GM23338 (cell line): ENCODE measurements around the gene C11orf91. TPM values are rescaled to one million over a fixed set of nuclear protein-coding genes. Genes with fewer than 3 reads are reported as not detected.

Experiments
- ATAC-seq: fragments of 200-7000 bp; cut with Tn5 transposase; 3 replicates; pipeline ENCODE4 v1.9.1; 2020
- DNase-seq: peaks from one replicate; pipeline ENCODE4 v3.0.0-alpha.2; 2015; ENCODE audit warnings: low spot score
- H2AFZ ChIP-seq: fragments of 200-600 bp; sonication (generic); 2 replicates; pipeline ENCODE4 v1.8.0; 2016; ENCODE audit warnings: antibody characterized with exemption, mild to moderate bottlenecking, moderate library complexity
- H3F3A ChIP-seq: fragments of 200-600 bp; sonication (generic); replicated peaks from 2 replicates; pipeline ENCODE4 v1.8.0; 2017; ENCODE audit warnings: antibody characterized with exemption, mixed run types, low read depth
- H3K27ac ChIP-seq: fragments of 200-600 bp; sonication (generic); 2 replicates; pipeline ENCODE4 v1.6.1; 2016; ENCODE audit warnings: low read depth
- H3K27me3 ChIP-seq: fragments of 200-600 bp; sonication (generic); 2 replicates; pipeline ENCODE4 v1.8.0; 2016; ENCODE audit warnings: mild to moderate bottlenecking, mixed run types, moderate library complexity; ENCODE audit not compliant: insufficient read depth
- H3K36me3 ChIP-seq: fragments of 200-600 bp; sonication (generic); 2 replicates; pipeline ENCODE4 v1.8.0; 2016; ENCODE audit warnings: mild to moderate bottlenecking; ENCODE audit not compliant: insufficient read depth
- H3K4me1 ChIP-seq: fragments of 200-600 bp; sonication (generic); 2 replicates; pipeline ENCODE4 v1.8.0; 2016; ENCODE audit warnings: mild to moderate bottlenecking, moderate library complexity; ENCODE audit not compliant: insufficient read depth
- H3K4me2 ChIP-seq: fragments of 200-600 bp; sonication (generic); 2 replicates; pipeline ENCODE4 v1.7.1; 2017; ENCODE audit warnings: mixed run types
- H3K4me3 ChIP-seq: fragments of 200-600 bp; sonication (generic); 2 replicates; pipeline ENCODE4 v1.6.1; 2016; ENCODE audit warnings: mixed run types
- H3K79me2 ChIP-seq: fragments of 200-600 bp; sonication (generic); replicated peaks from 2 replicates; pipeline ENCODE4 v1.8.0; 2017; ENCODE audit warnings: mild to moderate bottlenecking; ENCODE audit not compliant: insufficient read depth
- H3K9me2 ChIP-seq: fragments of 200-600 bp; sonication (generic); 2 replicates; pipeline ENCODE4 v1.8.0; 2017; ENCODE audit not compliant: insufficient read depth
- H4K20me1 ChIP-seq: fragments of 200-600 bp; sonication (generic); replicated peaks from 2 replicates; pipeline ENCODE4 v1.8.0; 2017; ENCODE audit warnings: mild to moderate bottlenecking; ENCODE audit not compliant: insufficient read depth
- H3K27ac Mint-ChIP-seq: 2 replicates; pipeline ENCODE4 v1.8.0; 2020; ENCODE audit warnings: inconsistent platforms, mild to moderate bottlenecking, moderate library complexity, mixed read lengths
- H3K27me3 Mint-ChIP-seq: 3 replicates; pipeline ENCODE4 v1.8.0; 2022; ENCODE audit warnings: low read depth, mild to moderate bottlenecking, moderate library complexity, mixed read lengths, inconsistent platforms; ENCODE audit not compliant: insufficient read depth, poor library complexity
- H3K36me3 Mint-ChIP-seq: 3 replicates; pipeline ENCODE4 v1.8.0; 2021; ENCODE audit warnings: low read depth, mild to moderate bottlenecking, inconsistent platforms, moderate library complexity, mixed read lengths
- H3K4me1 Mint-ChIP-seq: 3 replicates; pipeline ENCODE4 v1.8.0; 2020; ENCODE audit warnings: mild to moderate bottlenecking, inconsistent platforms, mixed read lengths
- H3K4me3 Mint-ChIP-seq: 3 replicates; pipeline ENCODE4 v1.8.0; 2021; ENCODE audit warnings: moderate library complexity, mild to moderate bottlenecking, inconsistent platforms, mixed read lengths
- H3K9me3 Mint-ChIP-seq: 3 replicates; pipeline ENCODE4 v1.8.0; 2020; ENCODE audit warnings: moderate library complexity, mild to moderate bottlenecking, inconsistent platforms, mixed read lengths
- CREB1 ChIP-seq: fragments of 250-450 bp; sonication (Bioruptor Pico); IDR thresholded peaks from 2 replicates; pipeline ENCODE4 v1.5.0; 2020; ENCODE audit warnings: low read depth, mild to moderate bottlenecking, moderate library complexity
- JUNB ChIP-seq: IDR thresholded peaks from one replicate; pipeline ENCODE4 v1.6.1; 2016; ENCODE audit warnings: antibody characterized with exemption; ENCODE audit not compliant: unreplicated experiment
- NANOG ChIP-seq: IDR thresholded peaks from 2 replicates; pipeline ENCODE4 v1.6.1; 2016; ENCODE audit warnings: antibody characterized with exemption, borderline replicate concordance
- POLR2AphosphoS5 ChIP-seq: IDR thresholded peaks from 2 replicates; pipeline ENCODE4 v1.6.1; 2016; ENCODE audit warnings: antibody characterized with exemption, low read depth
- STAT1 ChIP-seq: IDR thresholded peaks from one replicate; pipeline ENCODE4 v1.6.1; 2016; ENCODE audit warnings: antibody characterized with exemption; ENCODE audit not compliant: unreplicated experiment
- ZNF114 ChIP-seq: fragments of 250-450 bp; sonication (Bioruptor Pico); IDR thresholded peaks from 2 replicates; pipeline ENCODE4 v1.5.0; 2020; ENCODE audit warnings: mild to moderate bottlenecking, moderate library complexity
- ZNF331 ChIP-seq: fragments of 250-450 bp; sonication (Bioruptor Pico); IDR thresholded peaks from 2 replicates; pipeline ENCODE4 v1.5.0; 2020; ENCODE audit warnings: low read depth, mild to moderate bottlenecking, moderate library complexity
- ZNF462 ChIP-seq: fragments of 250-450 bp; sonication (Bioruptor Pico); IDR thresholded peaks from 2 replicates; pipeline ENCODE4 v1.5.0; 2020; ENCODE audit warnings: mild to moderate bottlenecking, moderate library complexity
- polyA plus RNA-seq: library from polyadenylated mRNA; unstranded; fragments of >200 nt; fragmentation: Nextera tagmentation; extraction: Ambion mirVana; gene quantifications from 2 replicates; pipeline ENCODE4 v1.2.1, GENCODE V29; 2016
- total RNA-seq: library from RNA; depleted of rRNA; stranded (reverse); fragments of >200 nt; shearing (Covaris generic); gene quantifications from 2 replicates; pipeline ENCODE4 v1.2.3, GENCODE V29; 2014
- TF ChIP-seq, protein P1 (sequence below): IDR thresholded peaks from one replicate; pipeline ENCODE4 v1.6.1; 2018; ENCODE audit warnings: antibody characterized with exemption; ENCODE audit not compliant: unreplicated experiment
- TF ChIP-seq, protein P2 (sequence below), 2 experiments: fragments of 200-600 bp in 1 of 2; sonication (generic) in 1 of 2; conservative IDR thresholded peaks; 2 replicates each; pipeline versions ENCODE4 v1.5.1 to v1.6.1; 2016 to 2017; ENCODE audit warnings: antibody characterized with exemption in 2 of 2, low read depth in 2 of 2, mild to moderate bottlenecking in 2 of 2, moderate library complexity in 1 of 2

The C11orf91 gene
- total and polyA plus RNA-seq, 2 experiments from 2014 or later: not detected

- no peak for TF ChIP-seq ZNF462 (CRISPR knock-in tag)
Measured at GRCh38 chr11:33719587-33719986, 19.0 kb upstream of the C11orf91 start (continued).

GRCh38 chr11:33718440-33718839, 17.8 kb upstream of the C11orf91 start:
- no peak for ATAC-seq
- Histone ChIP-seq H3F3A (no peaks in the 10 kb centered on the region), H2AFZ (no peak overlapping the region), H3K9me2 (no peaks in the 10 kb centered on the region; the same call in 1 of the 2 replicates), H3K4me2 (no peak overlapping the region), H3K27me3 (no peaks in the 10 kb centered on the region), H3K4me1 (no peaks in the 10 kb centered on the region; the same call in 1 of the 2 replicates), H3K36me3 (peaks cover 5% of the 10 kb centered on the region; the same call in 1 of the 2 replicates), H4K20me1 (0 out of 2 replicates have a peak, but pooled peaks cover 4% of the 10 kb centered on the region), H3K79me2 (0 out of 2 replicates have a peak, but pooled peaks cover 6% of the 10 kb centered on the region), H3K4me3 (no peak overlapping the region), H3K27ac (no peak overlapping the region)
- peaks cover 11% of the 10 kb centered on the region; the same call in 2 of the 3 replicates for H3K36me3 Mint-ChIP-seq
- H3K27ac Mint-ChIP-seq: no peak overlapping the region
- no peaks in the 10 kb centered on the region for H3K9me3 Mint-ChIP-seq
- peaks cover 3% of the 10 kb centered on the region; the same call in 2 of the 3 replicates for H3K4me1 Mint-ChIP-seq
- H3K27me3 Mint-ChIP-seq: peaks cover 3% of the 10 kb centered on the region
- no peak for DNase-seq
- H3K4me3 Mint-ChIP-seq: no peak overlapping the region
- TF ChIP-seq STAT1 (no peak), NANOG (no peak), JUNB (no peak), ZNF331 (CRISPR knock-in tag) (no peak), ZNF114 (CRISPR knock-in tag) (no peak), POLR2AphosphoS5 (no peak), CREB1 (CRISPR knock-in tag) (no peak)
- TF ChIP-seq, protein P1, sequence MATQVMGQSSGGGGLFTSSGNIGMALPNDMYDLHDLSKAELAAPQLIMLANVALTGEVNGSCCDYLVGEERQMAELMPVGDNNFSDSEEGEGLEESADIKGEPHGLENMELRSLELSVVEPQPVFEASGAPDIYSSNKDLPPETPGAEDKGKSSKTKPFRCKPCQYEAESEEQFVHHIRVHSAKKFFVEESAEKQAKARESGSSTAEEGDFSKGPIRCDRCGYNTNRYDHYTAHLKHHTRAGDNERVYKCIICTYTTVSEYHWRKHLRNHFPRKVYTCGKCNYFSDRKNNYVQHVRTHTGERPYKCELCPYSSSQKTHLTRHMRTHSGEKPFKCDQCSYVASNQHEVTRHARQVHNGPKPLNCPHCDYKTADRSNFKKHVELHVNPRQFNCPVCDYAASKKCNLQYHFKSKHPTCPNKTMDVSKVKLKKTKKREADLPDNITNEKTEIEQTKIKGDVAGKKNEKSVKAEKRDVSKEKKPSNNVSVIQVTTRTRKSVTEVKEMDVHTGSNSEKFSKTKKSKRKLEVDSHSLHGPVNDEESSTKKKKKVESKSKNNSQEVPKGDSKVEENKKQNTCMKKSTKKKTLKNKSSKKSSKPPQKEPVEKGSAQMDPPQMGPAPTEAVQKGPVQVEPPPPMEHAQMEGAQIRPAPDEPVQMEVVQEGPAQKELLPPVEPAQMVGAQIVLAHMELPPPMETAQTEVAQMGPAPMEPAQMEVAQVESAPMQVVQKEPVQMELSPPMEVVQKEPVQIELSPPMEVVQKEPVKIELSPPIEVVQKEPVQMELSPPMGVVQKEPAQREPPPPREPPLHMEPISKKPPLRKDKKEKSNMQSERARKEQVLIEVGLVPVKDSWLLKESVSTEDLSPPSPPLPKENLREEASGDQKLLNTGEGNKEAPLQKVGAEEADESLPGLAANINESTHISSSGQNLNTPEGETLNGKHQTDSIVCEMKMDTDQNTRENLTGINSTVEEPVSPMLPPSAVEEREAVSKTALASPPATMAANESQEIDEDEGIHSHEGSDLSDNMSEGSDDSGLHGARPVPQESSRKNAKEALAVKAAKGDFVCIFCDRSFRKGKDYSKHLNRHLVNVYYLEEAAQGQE: no peak
- TF ChIP-seq, protein P2, sequence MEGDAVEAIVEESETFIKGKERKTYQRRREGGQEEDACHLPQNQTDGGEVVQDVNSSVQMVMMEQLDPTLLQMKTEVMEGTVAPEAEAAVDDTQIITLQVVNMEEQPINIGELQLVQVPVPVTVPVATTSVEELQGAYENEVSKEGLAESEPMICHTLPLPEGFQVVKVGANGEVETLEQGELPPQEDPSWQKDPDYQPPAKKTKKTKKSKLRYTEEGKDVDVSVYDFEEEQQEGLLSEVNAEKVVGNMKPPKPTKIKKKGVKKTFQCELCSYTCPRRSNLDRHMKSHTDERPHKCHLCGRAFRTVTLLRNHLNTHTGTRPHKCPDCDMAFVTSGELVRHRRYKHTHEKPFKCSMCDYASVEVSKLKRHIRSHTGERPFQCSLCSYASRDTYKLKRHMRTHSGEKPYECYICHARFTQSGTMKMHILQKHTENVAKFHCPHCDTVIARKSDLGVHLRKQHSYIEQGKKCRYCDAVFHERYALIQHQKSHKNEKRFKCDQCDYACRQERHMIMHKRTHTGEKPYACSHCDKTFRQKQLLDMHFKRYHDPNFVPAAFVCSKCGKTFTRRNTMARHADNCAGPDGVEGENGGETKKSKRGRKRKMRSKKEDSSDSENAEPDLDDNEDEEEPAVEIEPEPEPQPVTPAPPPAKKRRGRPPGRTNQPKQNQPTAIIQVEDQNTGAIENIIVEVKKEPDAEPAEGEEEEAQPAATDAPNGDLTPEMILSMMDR (conservative IDR thresholded peaks at IDR 0.05; ENCODE audit: low read depth in 2 of 2): no peak
